B cell (primary cell): ENCODE results near the gene CDH19. TPM values are rescaled to one million over a fixed set of nuclear protein-coding genes. Genes with fewer than 3 reads are reported as not detected.
"Not testable (repeated sequence)": the region's sequence is repeated elsewhere in the genome, so short reads cannot be mapped to it uniquely, and the experiment has no call there.

ENCODE experiments used
- ATAC-seq: fragments of 200-7000 bp; cut with Tn5 transposase; one replicate; pipeline ENCODE4 v1.10.0; 2021; ENCODE audit warnings: low read depth, mild to moderate bottlenecking, moderate number of reproducible peaks, moderate library complexity
- CTCF ChIA-PET: fragments of 350-600 bp; sonication (Branson Sonifier 250); formaldehyde crosslinking; loops from one replicate; lab custom pipeline; 2021; ENCODE audit warnings: antibody characterized with exemption, inconsistent platforms; lab: Charles Lee
- POLR2A ChIA-PET: fragments of 350-600 bp; sonication (Branson Sonifier 250); formaldehyde crosslinking; loops from one replicate; lab custom pipeline; 2021; ENCODE audit warnings: antibody characterized with exemption; lab: Charles Lee
- DNase-seq: peaks from one replicate; pipeline ENCODE4 v3.0.0; 2013
- H2AFZ ChIP-seq: 2 replicates; pipeline ENCODE4 v1.6.1; 2012; ENCODE audit warnings: mild to moderate bottlenecking, low read depth, low read length; ENCODE audit not compliant: insufficient read depth, poor library complexity, severe bottlenecking
- H3K27ac ChIP-seq, 2 donors: 1 replicate in 1 of 2; 2 replicates in 1 of 2; pipeline ENCODE4 v1.5.1; 2012 to 2013; ENCODE audit warnings: low read length in 2 of 2, mild to moderate bottlenecking in 2 of 2, moderate library complexity in 1 of 2
- H3K27me3 ChIP-seq, 4 experiments: fragments of 200-600 bp in 1 of 4; sonication (generic) in 1 of 4; replicated peaks in 1 of 4; 1 replicate in 2 of 4; 2 replicates in 2 of 4; pipeline versions ENCODE4 v1.6.1 to v1.7.0; 2013 to 2016; ENCODE audit warnings: low read length in 3 of 4, mild to moderate bottlenecking in 2 of 4, mixed read lengths in 1 of 4, moderate library complexity in 1 of 4; ENCODE audit not compliant: insufficient read depth in 4 of 4, control insufficient read depth in 3 of 4; ENCODE audit errors: control extremely low read depth in 1 of 4
- H3K36me3 ChIP-seq, 2 experiments: replicated peaks in 1 of 2; 1 replicate in 1 of 2; 2 replicates in 1 of 2; pipeline versions ENCODE4 v1.6.1 to v1.7.1; 2013; ENCODE audit warnings: low read length in 1 of 2; ENCODE audit not compliant: insufficient read depth in 2 of 2, control insufficient read depth in 1 of 2; ENCODE audit errors: control extremely low read depth in 1 of 2, extremely low read depth in 1 of 2
- H3K4me1 ChIP-seq, 2 donors: fragments of 200-600 bp in 1 of 2; sonication (generic) in 1 of 2; 1 replicate in 1 of 2; 2 replicates in 1 of 2; pipeline versions ENCODE4 v1.5.1 to v1.6.1; 2013 to 2017; ENCODE audit warnings: low read length in 2 of 2; ENCODE audit not compliant: control insufficient read depth in 2 of 2, insufficient read depth in 2 of 2
- H3K4me2 ChIP-seq: replicated peaks from 2 replicates; pipeline ENCODE3; 2012; ENCODE audit warnings: mild to moderate bottlenecking, low read depth, low read length; ENCODE audit not compliant: poor library complexity, severe bottlenecking
- H3K4me3 ChIP-seq, 5 experiments: fragments of 200-600 bp in 1 of 5; sonication (generic) in 1 of 5; 1 replicate in 3 of 5; 2 replicates in 2 of 5; pipeline versions ENCODE4 v1.5.1 to v1.7.0; 2011 to 2016; ENCODE audit warnings: low read length in 4 of 5, mild to moderate bottlenecking in 4 of 5, low read depth in 2 of 5, control low read depth in 1 of 5, moderate library complexity in 1 of 5; ENCODE audit not compliant: insufficient read depth in 1 of 5; ENCODE audit errors: control extremely low read depth in 1 of 5, extremely low read depth in 1 of 5
- H3K79me2 ChIP-seq: fragments of 200-600 bp; sonication (generic); one replicate; pipeline ENCODE4 v1.6.0; 2016; ENCODE audit warnings: low read length; ENCODE audit not compliant: control insufficient read depth, insufficient read depth
- H3K9ac ChIP-seq: fragments of 200-600 bp; sonication (generic); 2 replicates; pipeline ENCODE4 v1.6.1; 2017; ENCODE audit warnings: mild to moderate bottlenecking, low read length, moderate library complexity
- H3K9me3 ChIP-seq, 3 donors: one replicate each; pipeline versions ENCODE4 v1.6.1 to v1.7.1; 2013; ENCODE audit warnings: low read length in 2 of 3; ENCODE audit not compliant: control insufficient read depth in 2 of 3, insufficient read depth in 1 of 3; ENCODE audit errors: control extremely low read depth in 1 of 3
- H4K20me1 ChIP-seq: 2 replicates; pipeline ENCODE4 v1.6.0; 2012; ENCODE audit warnings: mild to moderate bottlenecking, low read length; ENCODE audit not compliant: insufficient read depth, control insufficient read depth, poor library complexity, severe bottlenecking
- H3K27ac Mint-ChIP-seq: one replicate; pipeline ENCODE4 v1.8.0; 2021; ENCODE audit warnings: mixed read lengths
- H3K27me3 Mint-ChIP-seq: one replicate; pipeline ENCODE4 v1.8.0; 2021; ENCODE audit warnings: mixed read lengths
- H3K4me1 Mint-ChIP-seq: one replicate; pipeline ENCODE4 v1.8.0; 2021; ENCODE audit warnings: mixed read lengths
- H3K4me3 Mint-ChIP-seq: one replicate; pipeline ENCODE4 v1.8.0; 2021; ENCODE audit warnings: mixed read lengths
- H3K9me3 Mint-ChIP-seq: one replicate; pipeline ENCODE4 v1.8.0; 2022; ENCODE audit warnings: mixed read lengths; ENCODE audit not compliant: insufficient read depth
- EZH2 ChIP-seq: IDR thresholded peaks from 2 replicates; pipeline ENCODE4 v1.6.1; 2012; ENCODE audit warnings: borderline replicate concordance, low read depth, mild to moderate bottlenecking, moderate library complexity, low read length; ENCODE audit not compliant: insufficient read depth, poor library complexity, severe bottlenecking
- WGBS: methylation state at CpG from one replicate; pipeline ENCODE4 v1.1.5; 2013; ENCODE audit warnings: missing lambda C conversion rate; ENCODE audit not compliant: insufficient coverage; 5-methylcytosine and 5-hydroxymethylcytosine counted together
- intact Hi-C: fragments of 100-400 bp; cut with micrococcal nuclease; formaldehyde crosslinking; loops from one replicate; pipeline ENCODE4 v1.10.0; 2022
- polyA plus RNA-seq: library from polyadenylated mRNA; depleted of rRNA; stranded (reverse); fragments of >200 nt; gene quantifications from 2 replicates; pipeline ENCODE4 v1.2.3, GENCODE V29; 2012
- total RNA-seq, 2 donors: library from RNA; stranded (reverse); fragments of 120-200 nt in 1 of 2; gene quantifications; 1 replicate in 1 of 2; 2 replicates in 1 of 2; pipeline versions ENCODE4 v1.2.3 to v1.2.4, GENCODE V29; 2013 to 2022
- TF ChIP-seq, protein P1 (sequence below): fragments of 200-600 bp; IDR thresholded peaks from one replicate; pipeline ENCODE4 v1.8.0; 2022; ENCODE audit warnings: antibody characterized with exemption, mild to moderate bottlenecking

Gene CDH19
- total and polyA plus RNA-seq, 2 donors (not counting 1 experiment from before 2014, with no cell fraction given), result not detected

GRCh38 chr18:66495844-66496243 is 108.0 kb downstream of the CDH19 start:
- H4K20me1 ChIP-seq, result no peaks in the 10 kb centered on the region
- no peak overlapping the region for H3K27ac ChIP-seq
- Mint-ChIP-seq H3K9me3 (no peaks in the 10 kb centered on the region), H3K4me1 (no peaks in the 10 kb centered on the region), H3K4me3 (no peak overlapping the region), H3K27ac (no peak overlapping the region), H3K27me3 (no peaks in the 10 kb centered on the region)
- ATAC-seq (no peak), DNase-seq (peak; percentile 4)
- POLR2A ChIA-PET, result no interaction called here
- H3K4me2 ChIP-seq, result no peak overlapping the region
- H3K36me3 ChIP-seq, result no peaks in the 10 kb centered on the region
- H3K27me3 ChIP-seq, result no peaks in the 10 kb centered on the region
- no peak overlapping the region for H3K4me3 ChIP-seq
- CTCF ChIA-PET, result no interaction called here
- 47% methylated on average over 2 of the region's 3 CpGs for WGBS
- no peaks in the 10 kb centered on the region for H3K9me3 ChIP-seq
- H3K79me2 ChIP-seq, result no peaks in the 10 kb centered on the region
- H3K9ac ChIP-seq, result no peak overlapping the region
- TF ChIP-seq EZH2, result no peak
- TF ChIP-seq, protein P1, sequence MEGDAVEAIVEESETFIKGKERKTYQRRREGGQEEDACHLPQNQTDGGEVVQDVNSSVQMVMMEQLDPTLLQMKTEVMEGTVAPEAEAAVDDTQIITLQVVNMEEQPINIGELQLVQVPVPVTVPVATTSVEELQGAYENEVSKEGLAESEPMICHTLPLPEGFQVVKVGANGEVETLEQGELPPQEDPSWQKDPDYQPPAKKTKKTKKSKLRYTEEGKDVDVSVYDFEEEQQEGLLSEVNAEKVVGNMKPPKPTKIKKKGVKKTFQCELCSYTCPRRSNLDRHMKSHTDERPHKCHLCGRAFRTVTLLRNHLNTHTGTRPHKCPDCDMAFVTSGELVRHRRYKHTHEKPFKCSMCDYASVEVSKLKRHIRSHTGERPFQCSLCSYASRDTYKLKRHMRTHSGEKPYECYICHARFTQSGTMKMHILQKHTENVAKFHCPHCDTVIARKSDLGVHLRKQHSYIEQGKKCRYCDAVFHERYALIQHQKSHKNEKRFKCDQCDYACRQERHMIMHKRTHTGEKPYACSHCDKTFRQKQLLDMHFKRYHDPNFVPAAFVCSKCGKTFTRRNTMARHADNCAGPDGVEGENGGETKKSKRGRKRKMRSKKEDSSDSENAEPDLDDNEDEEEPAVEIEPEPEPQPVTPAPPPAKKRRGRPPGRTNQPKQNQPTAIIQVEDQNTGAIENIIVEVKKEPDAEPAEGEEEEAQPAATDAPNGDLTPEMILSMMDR, result no peak
- H2AFZ ChIP-seq, result no peak overlapping the region
- H3K4me1 ChIP-seq, result no peaks in the 10 kb centered on the region
- intact Hi-C loops, result no loop called here

DNA sequence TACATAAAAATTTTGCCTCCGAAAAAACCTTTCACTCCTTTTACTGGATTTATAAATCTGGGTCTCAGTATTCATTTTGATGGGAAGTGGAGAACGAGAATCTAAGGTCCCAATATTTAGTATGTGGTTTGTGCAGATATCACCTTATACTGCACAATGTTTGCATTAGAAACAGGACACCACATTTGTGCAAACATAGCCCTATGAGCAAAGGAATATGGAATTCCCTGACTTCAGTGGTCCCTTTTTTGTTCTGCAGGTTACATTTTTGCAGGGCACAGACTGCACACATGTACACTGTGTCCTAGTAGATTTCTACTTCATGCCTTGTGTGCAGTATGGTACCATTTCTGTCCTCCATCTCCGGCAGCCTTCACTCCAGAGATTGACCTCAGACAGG is 130.0 kb downstream of the CDH19 start:
- no peaks in the 10 kb centered on the region for H3K79me2 ChIP-seq
- Mint-ChIP-seq H3K4me3 (no peak overlapping the region), H3K27ac (no peak overlapping the region), H3K27me3 (no peaks in the 10 kb centered on the region), H3K9me3 (no peaks in the 10 kb centered on the region), H3K4me1 (no peaks in the 10 kb centered on the region)
- H3K27ac ChIP-seq, result no peak overlapping the region
- no peaks in the 10 kb centered on the region for H3K36me3 ChIP-seq
- H3K9ac ChIP-seq, result no peak overlapping the region
- no CpG with 5 or more reads among the region's 3 CpGs for WGBS
- H3K4me2 ChIP-seq, result no peak overlapping the region
- TF ChIP-seq, protein P1, result no peak
- no peak for TF ChIP-seq EZH2
- POLR2A ChIA-PET, result no interaction called here
- CTCF ChIA-PET, result no interaction called here
- DNase-seq, result no peak
- peaks cover 0 to 4% (median 0%) of the 10 kb centered on the region in 3 donors for H3K9me3 ChIP-seq
- intact Hi-C loops, result no loop called here
- H4K20me1 ChIP-seq, result no peaks in the 10 kb centered on the region
- no peak overlapping the region for H2AFZ ChIP-seq
- no peak overlapping the region for H3K4me3 ChIP-seq
- no peak for ATAC-seq
- no peaks in the 10 kb centered on the region for H3K27me3 ChIP-seq
- H3K4me1 ChIP-seq, result no peaks in the 10 kb centered on the region

DNA sequence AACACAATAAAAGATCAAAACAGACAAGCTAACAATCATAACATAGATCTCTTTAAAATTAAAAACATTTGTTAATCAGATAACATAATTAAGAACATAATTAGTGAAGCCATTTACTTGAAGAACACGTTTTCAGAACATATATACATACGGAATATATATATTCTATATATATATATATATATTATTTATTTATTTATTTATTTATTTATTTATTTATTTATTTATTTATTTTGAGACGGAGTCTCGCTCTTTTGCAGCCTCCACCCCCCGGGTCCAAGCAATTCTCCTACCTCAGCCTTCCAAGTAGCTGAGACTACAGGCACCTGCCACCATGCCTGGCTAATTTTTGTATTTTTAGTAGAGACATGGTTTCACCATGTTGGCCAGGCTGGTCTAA is 137.7 kb downstream of the CDH19 start:
- POLR2A ChIA-PET, H3K79me2 ChIP-seq, H3K36me3 ChIP-seq, H3K4me1 Mint-ChIP-seq, H3K4me3 Mint-ChIP-seq, DNase-seq, ATAC-seq, H3K27me3 Mint-ChIP-seq, H2AFZ ChIP-seq, H3K9me3 ChIP-seq, H3K27ac ChIP-seq, H4K20me1 ChIP-seq, H3K4me2 ChIP-seq, H3K9ac ChIP-seq, H3K27me3 ChIP-seq, H3K4me1 ChIP-seq, H3K9me3 Mint-ChIP-seq, CTCF ChIA-PET, intact Hi-C loops, H3K4me3 ChIP-seq, H3K27ac Mint-ChIP-seq: not testable (repeated sequence)
- no CpG with 5 or more reads among the region's 5 CpGs for WGBS
